Trophoblast cell (in vitro differentiated cells and primary cell): ENCODE results near the gene WNT3A.

Experiments
- DNase-seq, 2 donors: peaks; one replicate each; pipeline ENCODE4 v3.0.0-alpha.2; 2016
- H2AFZ ChIP-seq: 2 replicates; pipeline ENCODE4 v1.6.1; 2013; ENCODE audit warnings: low read length, moderate library complexity, mild to moderate bottlenecking; ENCODE audit not compliant: insufficient read depth, poor library complexity
- H2AK5ac ChIP-seq: 2 replicates; pipeline ENCODE4 v1.6.1; 2013; ENCODE audit warnings: mild to moderate bottlenecking, low read length
- H2BK120ac ChIP-seq: 2 replicates; pipeline ENCODE4 v1.6.1; 2013; ENCODE audit warnings: low read length, mild to moderate bottlenecking, moderate library complexity; ENCODE audit not compliant: insufficient read depth, poor library complexity
- H2BK12ac ChIP-seq: 2 replicates; pipeline ENCODE4 v1.6.1; 2013; ENCODE audit warnings: mild to moderate bottlenecking, low read length, moderate library complexity
- H2BK5ac ChIP-seq: 2 replicates; pipeline ENCODE4 v1.6.1; 2013; ENCODE audit warnings: low read length, low read depth, moderate library complexity, mild to moderate bottlenecking; ENCODE audit not compliant: poor library complexity
- H3K14ac ChIP-seq: 2 replicates; pipeline ENCODE4 v1.6.1; 2013; ENCODE audit warnings: mild to moderate bottlenecking, low read length
- H3K18ac ChIP-seq: 2 replicates; pipeline ENCODE4 v1.6.1; 2013; ENCODE audit warnings: mild to moderate bottlenecking, low read length
- H3K23ac ChIP-seq: 2 replicates; pipeline ENCODE4 v1.6.1; 2013; ENCODE audit warnings: low read length
- H3K27ac ChIP-seq: 2 replicates; pipeline ENCODE4 v1.5.1; 2013; ENCODE audit warnings: low read depth, mild to moderate bottlenecking, inconsistent platforms, low read length, moderate library complexity
- H3K27me3 ChIP-seq: 2 replicates; pipeline ENCODE4 v1.6.1; 2013; ENCODE audit warnings: inconsistent platforms, mild to moderate bottlenecking, low read length, moderate library complexity; ENCODE audit not compliant: insufficient read depth
- H3K36me3 ChIP-seq, 2 experiments: 1 replicate in 1 of 2; 2 replicates in 1 of 2; pipeline ENCODE4 v1.6.1; 2013; ENCODE audit warnings: low read length in 2 of 2, mild to moderate bottlenecking in 2 of 2, moderate library complexity in 1 of 2; ENCODE audit not compliant: insufficient read depth in 2 of 2, control insufficient read depth in 1 of 2
- H3K4ac ChIP-seq: 2 replicates; pipeline ENCODE4 v1.6.1; 2013; ENCODE audit warnings: low read depth, mild to moderate bottlenecking, low read length, moderate library complexity
- H3K4me1 ChIP-seq, 2 experiments: 1 replicate in 1 of 2; 2 replicates in 1 of 2; pipeline ENCODE4 v1.6.1; 2013; ENCODE audit warnings: low read length in 2 of 2, mild to moderate bottlenecking in 2 of 2, moderate library complexity in 1 of 2; ENCODE audit not compliant: insufficient read depth in 2 of 2, control insufficient read depth in 1 of 2
- H3K4me2 ChIP-seq: 2 replicates; pipeline ENCODE4 v1.6.1; 2013; ENCODE audit warnings: inconsistent platforms, mild to moderate bottlenecking, low read length, moderate library complexity
- H3K4me3 ChIP-seq: 2 replicates; pipeline ENCODE4 v1.5.1; 2013; ENCODE audit warnings: mild to moderate bottlenecking, low read depth, low read length, inconsistent platforms
- H3K79me1 ChIP-seq: one replicate; pipeline ENCODE4 v1.6.1; 2013; ENCODE audit warnings: low read length
- H3K79me2 ChIP-seq: 2 replicates; pipeline ENCODE4 v1.6.1; 2013; ENCODE audit warnings: low read length, mild to moderate bottlenecking; ENCODE audit not compliant: control insufficient read depth, insufficient read depth, poor library complexity
- H3K9ac ChIP-seq: 2 replicates; pipeline ENCODE4 v1.6.1; 2013; ENCODE audit warnings: mild to moderate bottlenecking, low read length
- H3K9me3 ChIP-seq: 2 replicates; pipeline ENCODE4 v1.6.1; 2013; ENCODE audit warnings: low read depth, mild to moderate bottlenecking, control low read depth, inconsistent platforms, low read length; ENCODE audit not compliant: insufficient read depth
- H4K12ac ChIP-seq: 2 replicates; pipeline ENCODE4 v1.6.1; 2013; ENCODE audit warnings: low read depth, mild to moderate bottlenecking, low read length, moderate library complexity
- H4K8ac ChIP-seq: 2 replicates; pipeline ENCODE4 v1.6.1; 2013; ENCODE audit warnings: low read depth, mild to moderate bottlenecking, low read length, moderate library complexity
- H4K91ac ChIP-seq: one replicate; pipeline ENCODE4 v1.6.1; 2013; ENCODE audit warnings: low read depth, mild to moderate bottlenecking, low read length, moderate library complexity
- WGBS: extraction: QIAGEN DNeasy Blood & Tissue Kit; methylation state at CpG from one replicate; pipeline ENCODE4 v1.1.7; 2013; ENCODE audit warnings: missing lambda C conversion rate; ENCODE audit not compliant: insufficient read length, insufficient coverage; ENCODE audit errors: extremely low coverage; 5-methylcytosine and 5-hydroxymethylcytosine counted together

WNT3A gene

DNA sequence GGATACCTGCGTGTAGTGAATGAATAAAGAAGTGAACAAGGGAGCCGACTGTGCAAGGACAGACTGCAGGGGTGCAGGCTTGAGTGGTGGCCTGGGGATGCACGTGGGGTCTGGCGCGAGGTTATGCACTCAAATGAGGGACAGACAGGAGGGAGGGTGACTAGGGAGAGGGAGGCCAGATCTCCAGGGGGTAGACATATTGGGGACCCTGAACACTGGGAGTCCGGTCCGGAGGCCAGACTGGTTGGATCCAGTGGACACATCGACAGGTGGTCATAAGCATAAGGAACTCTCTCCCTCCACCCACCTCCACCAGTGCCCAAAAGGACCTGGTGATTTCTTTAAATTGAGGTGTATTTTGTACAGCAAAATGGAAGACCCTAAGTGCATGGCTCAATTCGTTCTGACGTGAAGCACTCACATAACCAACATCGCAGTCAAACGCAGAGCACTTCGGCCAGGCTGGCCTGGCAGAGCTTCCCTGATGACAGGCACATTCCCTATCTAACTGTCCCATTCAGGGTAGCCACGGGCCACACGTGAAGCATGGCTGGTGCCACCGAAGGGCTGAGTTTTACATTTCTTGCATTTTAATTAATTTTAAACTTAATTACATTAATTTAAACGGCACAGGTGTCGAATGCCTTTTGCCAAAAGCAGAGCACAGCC is 14.0 kb downstream of the WNT3A start:
- H3K4me2 ChIP-seq = no peak overlapping the region
- no peak overlapping the region for H2AFZ ChIP-seq
- DNase-seq = no peak
- H4K12ac ChIP-seq = no peak overlapping the region
- no peak overlapping the region for H2AK5ac ChIP-seq
- H3K14ac ChIP-seq = no peak overlapping the region
- no peaks in the 10 kb centered on the region for H3K4me1 ChIP-seq
- H3K4me3 ChIP-seq = no peak overlapping the region
- no CpG with 5 or more reads among the region's 18 CpGs for whole genome bisulfite sequencing
- H3K4ac ChIP-seq = no peak overlapping the region
- peaks cover 2% of the 10 kb centered on the region for H3K9me3 ChIP-seq
- H3K18ac ChIP-seq = no peak overlapping the region
- H3K79me2 ChIP-seq = no peaks in the 10 kb centered on the region
- no peak overlapping the region for H2BK5ac ChIP-seq
- H3K27ac ChIP-seq = no peak overlapping the region
- H2BK12ac ChIP-seq = no peak overlapping the region
- no peak overlapping the region for H3K23ac ChIP-seq
- no peak overlapping the region for H2BK120ac ChIP-seq
- H4K91ac ChIP-seq = no peak overlapping the region
- no peaks in the 10 kb centered on the region for H3K79me1 ChIP-seq
- peaks cover 2% of the 10 kb centered on the region for H3K27me3 ChIP-seq
- H4K8ac ChIP-seq = no peak overlapping the region
- H3K36me3 ChIP-seq = no peaks in the 10 kb centered on the region
- H3K9ac ChIP-seq = no peak overlapping the region

DNA sequence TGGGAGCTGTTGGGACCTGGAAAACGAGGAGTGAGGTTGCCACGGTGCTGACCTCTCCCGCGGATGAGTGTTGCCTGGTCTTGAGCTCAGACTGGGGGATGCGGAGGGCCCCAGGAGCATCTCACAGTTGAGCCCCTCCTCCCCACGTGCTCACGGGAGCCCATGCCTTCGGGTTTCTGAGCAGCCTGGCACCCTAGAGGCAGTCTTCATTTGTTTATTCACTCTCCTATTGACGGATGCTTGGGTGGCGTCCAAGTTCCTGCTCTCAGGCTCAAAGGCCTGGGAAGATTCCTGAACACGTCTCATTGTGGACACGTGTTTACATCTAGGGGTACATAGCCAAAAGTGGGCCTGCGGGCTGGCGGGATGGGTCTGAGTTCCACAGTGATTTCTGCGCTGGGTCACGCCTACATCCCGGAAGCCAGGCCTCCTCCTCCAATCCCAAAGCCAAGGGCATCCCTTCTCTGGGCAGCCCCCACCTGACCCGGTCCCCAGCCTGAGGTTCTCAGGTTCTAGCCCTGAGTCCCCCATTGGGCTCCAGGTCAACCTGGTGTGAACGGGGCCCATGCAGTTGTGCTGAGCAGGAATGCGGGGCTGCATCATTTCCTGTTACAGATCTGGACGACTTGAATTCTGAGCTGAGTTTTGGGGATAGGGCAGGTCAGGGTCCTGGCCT is 14.7 kb downstream of the WNT3A start:
- no peak overlapping the region for H4K8ac ChIP-seq
- H4K12ac ChIP-seq = no peak overlapping the region
- peaks cover 2% of the 10 kb centered on the region for H3K9me3 ChIP-seq
- no peak overlapping the region for H2AFZ ChIP-seq
- no peak for DNase-seq
- peaks cover 2% of the 10 kb centered on the region for H3K27me3 ChIP-seq
- H3K36me3 ChIP-seq = no peaks in the 10 kb centered on the region
- no peak overlapping the region for H3K18ac ChIP-seq
- no peak overlapping the region for H2BK120ac ChIP-seq
- H3K4me1 ChIP-seq = no peaks in the 10 kb centered on the region
- H2AK5ac ChIP-seq = no peak overlapping the region
- H3K14ac ChIP-seq = no peak overlapping the region
- H3K79me1 ChIP-seq = no peaks in the 10 kb centered on the region
- no peak overlapping the region for H3K27ac ChIP-seq
- H3K4me3 ChIP-seq = no peak overlapping the region
- no CpG with 5 or more reads among the region's 21 CpGs for WGBS
- no peak overlapping the region for H3K23ac ChIP-seq
- H2BK12ac ChIP-seq = no peak overlapping the region
- no peaks in the 10 kb centered on the region for H3K79me2 ChIP-seq
- H2BK5ac ChIP-seq = no peak overlapping the region
- H3K4ac ChIP-seq = no peak overlapping the region
- H3K9ac ChIP-seq = no peak overlapping the region
- H4K91ac ChIP-seq = no peak overlapping the region
- no peak overlapping the region for H3K4me2 ChIP-seq

DNA sequence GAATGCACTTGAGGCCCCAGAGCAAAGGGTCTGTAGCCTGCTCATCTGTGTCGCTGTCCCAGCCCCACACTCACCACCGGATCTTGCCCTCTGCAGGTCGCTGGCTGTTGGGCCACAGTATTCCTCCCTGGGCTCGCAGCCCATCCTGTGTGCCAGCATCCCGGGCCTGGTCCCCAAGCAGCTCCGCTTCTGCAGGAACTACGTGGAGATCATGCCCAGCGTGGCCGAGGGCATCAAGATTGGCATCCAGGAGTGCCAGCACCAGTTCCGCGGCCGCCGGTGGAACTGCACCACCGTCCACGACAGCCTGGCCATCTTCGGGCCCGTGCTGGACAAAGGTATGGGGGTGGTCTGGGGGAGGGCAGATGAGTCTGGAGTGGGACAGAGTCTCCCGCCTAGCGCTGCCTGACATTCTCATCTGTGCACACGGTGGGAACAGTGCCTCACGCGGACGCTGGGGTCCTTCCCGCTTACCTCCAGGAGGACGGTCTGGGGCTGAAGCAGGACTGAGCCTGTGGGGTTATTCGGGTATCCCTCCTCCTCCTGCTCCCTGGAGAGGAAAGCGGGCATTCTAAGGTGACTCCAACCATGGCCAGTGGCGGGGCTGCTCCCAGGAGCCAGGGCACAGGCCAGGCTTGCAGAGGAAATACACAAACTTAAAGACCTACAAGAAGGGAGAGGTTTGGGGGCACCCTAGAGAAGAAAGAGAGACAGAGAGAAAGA is 15.9 kb downstream of the WNT3A start:
- Histone ChIP-seq H3K36me3 (no peaks in the 10 kb centered on the region), H3K4me3 (no peak overlapping the region), H3K27ac (no peak overlapping the region), H3K4ac (no peak overlapping the region), H3K18ac (no peak overlapping the region), H4K12ac (no peak overlapping the region), H3K14ac (no peak overlapping the region), H4K8ac (no peak overlapping the region), H3K27me3 (peaks cover 2% of the 10 kb centered on the region), H3K23ac (no peak overlapping the region), H3K9me3 (peaks cover 2% of the 10 kb centered on the region), H3K4me2 (no peak overlapping the region), H2AFZ (no peak overlapping the region), H3K79me2 (no peaks in the 10 kb centered on the region), H2BK120ac (no peak overlapping the region), H3K9ac (no peak overlapping the region), H4K91ac (no peak overlapping the region), H2BK5ac (no peak overlapping the region), H2AK5ac (no peak overlapping the region), H2BK12ac (no peak overlapping the region), H3K79me1 (no peaks in the 10 kb centered on the region), H3K4me1 (no peaks in the 10 kb centered on the region)
- no CpG with 5 or more reads among the region's 28 CpGs for WGBS
- no peak for DNase-seq

DNA sequence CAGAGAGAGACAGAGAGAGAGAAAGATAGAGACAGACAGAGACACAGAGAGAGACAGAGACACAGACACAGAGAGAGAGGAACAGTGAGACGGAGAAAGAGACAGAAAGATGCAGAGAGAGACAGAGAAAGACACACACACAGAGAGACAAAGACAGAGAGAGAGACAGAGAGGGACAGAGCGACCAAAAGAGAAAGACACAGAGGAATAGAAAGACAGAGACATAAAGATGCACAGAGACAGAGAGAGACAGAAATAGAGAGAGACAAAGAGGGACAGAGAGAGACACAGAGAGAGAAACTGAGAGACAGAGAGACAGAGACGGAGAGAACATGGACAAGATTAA is 16.5 kb downstream of the WNT3A start:
- no peak overlapping the region for H4K91ac ChIP-seq
- H2BK5ac ChIP-seq = no peak overlapping the region
- H3K4me3 ChIP-seq = no peak overlapping the region
- H3K79me2 ChIP-seq = no peaks in the 10 kb centered on the region
- DNase-seq = no peak
- H2AFZ ChIP-seq = no peak overlapping the region
- H3K18ac ChIP-seq = no peak overlapping the region
- H3K4me1 ChIP-seq = no peaks in the 10 kb centered on the region
- no peak overlapping the region for H4K12ac ChIP-seq
- H2BK120ac ChIP-seq = no peak overlapping the region
- H3K4ac ChIP-seq = no peak overlapping the region
- H3K14ac ChIP-seq = no peak overlapping the region
- no peak overlapping the region for H3K9ac ChIP-seq
- no peak overlapping the region for H3K23ac ChIP-seq
- H3K27ac ChIP-seq = no peak overlapping the region
- peaks cover 2% of the 10 kb centered on the region for H3K27me3 ChIP-seq
- no peak overlapping the region for H2BK12ac ChIP-seq
- no peaks in the 10 kb centered on the region for H3K79me1 ChIP-seq
- H3K36me3 ChIP-seq = no peaks in the 10 kb centered on the region
- peaks cover 2% of the 10 kb centered on the region for H3K9me3 ChIP-seq
- WGBS = no CpG with 5 or more reads among the region's 3 CpGs
- no peak overlapping the region for H3K4me2 ChIP-seq
- no peak overlapping the region for H2AK5ac ChIP-seq
- H4K8ac ChIP-seq = no peak overlapping the region
